GM12892 (cell line): Measurements from ENCODE around the gene MXRA8.

Experiments
- POLR2A ChIP-seq: IDR thresholded peaks from 2 replicates; pipeline ENCODE4 v1.6.1; 2011; ENCODE audit warnings: low read depth, low read length, control low read depth
- TAF1 ChIP-seq: IDR thresholded peaks from 2 replicates; pipeline ENCODE4 v1.6.1; 2011; ENCODE audit warnings: low read depth, mild to moderate bottlenecking, control low read depth, low read length, borderline replicate concordance

DNA sequence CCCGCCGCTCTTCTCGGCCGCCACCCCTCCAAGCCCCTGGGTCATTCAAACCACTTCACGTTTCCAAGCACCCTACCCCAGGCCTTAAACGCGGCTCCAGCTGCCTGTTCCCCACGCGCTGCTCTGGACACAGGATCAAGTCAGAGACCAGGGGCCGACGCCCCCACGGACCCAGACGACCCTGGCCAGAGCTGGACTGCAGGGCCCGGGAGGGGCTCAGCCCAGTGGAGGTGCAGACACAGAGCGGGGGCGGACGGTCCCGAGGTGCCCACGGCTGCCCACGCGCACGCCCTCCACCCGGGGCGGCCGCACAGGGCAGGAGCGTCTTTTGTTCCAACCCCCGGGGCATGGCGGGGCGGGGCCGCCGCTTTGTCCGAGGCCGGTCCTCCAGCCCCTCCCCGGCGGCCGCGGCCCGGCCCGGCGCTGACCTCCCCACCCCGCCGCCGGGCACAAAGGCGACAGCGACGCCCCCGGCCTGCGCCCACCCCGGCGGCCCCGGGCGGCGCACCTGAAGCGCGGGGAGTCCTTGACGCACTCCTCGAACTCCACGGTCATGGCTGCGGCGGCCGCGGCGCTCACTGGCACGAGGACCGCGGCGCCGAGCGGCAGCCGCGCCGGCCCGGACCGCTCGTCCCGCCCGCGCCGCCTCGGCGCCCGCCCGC is 51.0 kb downstream of the MXRA8 start:
- no peak for TF ChIP-seq POLR2A
- TF ChIP-seq TAF1, result no peak
